HepG2 (cell line): Measurements from ENCODE around the gene NRAP. TPM values are rescaled to one million over a fixed set of nuclear protein-coding genes. Genes with fewer than 3 reads are reported as not detected.

Source experiments
- ATAC-seq: fragments of 200-7000 bp; cut with Tn5 transposase; 3 replicates; pipeline ENCODE4 v1.9.1; 2020; ENCODE audit warnings: mild to moderate bottlenecking, moderate library complexity
- BruUV-seq: library from RNA; stranded (reverse); fragments of 400-500 nt; replicated peaks from 2 replicates; lab custom pipeline; 2021; lab: Mats Ljungman, UMichigan
- CTCF ChIA-PET: fragments of 300-600 bp; formaldehyde crosslinking; extraction: SDS; loops from one replicate; lab custom pipeline; 2021; ENCODE audit warnings: low total read pairs, inconsistent platforms, low intra/inter-chr PET ratio; lab: Yijun Ruan, JAX
- POLR2A ChIA-PET: fragments of 350-600 bp; sonication (Branson Sonifier 250); formaldehyde crosslinking; loops from one replicate; lab custom pipeline; 2020; ENCODE audit warnings: antibody characterized with exemption, inconsistent platforms; lab: Yijun Ruan, JAX
- DNase-seq: peaks from one replicate; pipeline ENCODE4 v3.0.0-alpha.2; 2015; ENCODE audit warnings: low spot score
- FAIRE-seq: peaks from 3 replicates; lab custom pipeline; 2011; peaks lifted over from hg19 to GRCh38; lab: Jason Lieb, UNC
- H2AFZ ChIP-seq: one replicate; pipeline ENCODE4 v1.6.1; 2011; ENCODE audit warnings: low read length, inconsistent platforms
- H3K27ac ChIP-seq: fragments of 300-600 bp; 3 replicates; pipeline ENCODE4 v1.8.0; 2011; ENCODE audit warnings: mixed run types, mild to moderate bottlenecking, mixed read lengths, low read length, inconsistent platforms; ENCODE audit not compliant: insufficient read depth; ENCODE audit errors: extremely low read length
- H3K27me3 ChIP-seq, 2 experiments: fragments of 200-600 bp in 1 of 2; 2 replicates in 1 of 2; 3 replicates in 1 of 2; pipeline versions ENCODE4 v1.6.0 to v1.8.0; 2011; ENCODE audit warnings: low read length in 2 of 2, mild to moderate bottlenecking in 2 of 2, moderate library complexity in 2 of 2, inconsistent platforms in 1 of 2; ENCODE audit not compliant: insufficient read depth in 2 of 2, control insufficient read depth in 1 of 2
- H3K36me3 ChIP-seq, 2 experiments: fragments of 200-600 bp in 1 of 2; replicated peaks in 1 of 2; 2 replicates in 1 of 2; 3 replicates in 1 of 2; pipeline versions ENCODE4 v1.5.1 to v1.8.0; 2011; ENCODE audit warnings: low read length in 2 of 2, inconsistent platforms in 1 of 2; ENCODE audit not compliant: insufficient read depth in 2 of 2, control insufficient read depth in 1 of 2
- H3K4me1 ChIP-seq: 2 replicates; pipeline ENCODE4 v1.5.1; 2012; ENCODE audit warnings: low read length, inconsistent platforms; ENCODE audit not compliant: insufficient read depth
- H3K4me2 ChIP-seq: 2 replicates; pipeline ENCODE4 v1.6.0; 2011; ENCODE audit warnings: low read depth, low read length, inconsistent platforms
- H3K4me3 ChIP-seq, 3 experiments: fragments of 200-600 bp in 1 of 3; sonication (generic), shearing (Covaris generic) in 1 of 3; replicated peaks in 1 of 3; 2 replicates each; pipeline ENCODE4 v1.5.1; 2011 to 2016; ENCODE audit warnings: low read length in 3 of 3, inconsistent platforms in 2 of 3, low read depth in 2 of 3, mild to moderate bottlenecking in 2 of 3, control low read depth in 1 of 3, mixed read lengths in 1 of 3; ENCODE audit not compliant: insufficient read depth in 1 of 3
- H3K79me2 ChIP-seq: one replicate; pipeline ENCODE4 v1.6.1; 2011; ENCODE audit warnings: low read length, inconsistent platforms; ENCODE audit not compliant: insufficient read depth
- H3K9ac ChIP-seq: 2 replicates; pipeline ENCODE4 v1.6.0; 2011; ENCODE audit warnings: mild to moderate bottlenecking, low read depth, low read length, inconsistent platforms; ENCODE audit not compliant: insufficient read depth
- H3K9me3 ChIP-seq: 2 replicates; pipeline ENCODE4 v1.5.1; 2012; ENCODE audit warnings: mild to moderate bottlenecking, low read length
- H4K20me1 ChIP-seq: 2 replicates; pipeline ENCODE4 v1.6.0; 2011; ENCODE audit warnings: inconsistent platforms, mild to moderate bottlenecking, low read length, moderate library complexity; ENCODE audit not compliant: insufficient read depth
- FOSL2 ChIP-seq: sonication (generic); formaldehyde crosslinking; IDR thresholded peaks from 2 replicates; pipeline ENCODE4 v1.4.0; 2020; ENCODE audit warnings: missing genetic modification reagents
- FOXA3 ChIP-seq: IDR thresholded peaks from 2 replicates; pipeline ENCODE4 v1.6.1; 2016; ENCODE audit warnings: missing genetic modification reagents, missing compliant biosample characterization
- GATAD2A ChIP-seq: IDR thresholded peaks from 2 replicates; pipeline ENCODE4 v1.6.1; 2016
- ONECUT2 ChIP-seq: sonication (generic); formaldehyde crosslinking; IDR thresholded peaks from 2 replicates; pipeline ENCODE4 v1.4.0; 2020; ENCODE audit warnings: missing genetic modification reagents
- SALL1 ChIP-seq: sonication (generic); formaldehyde crosslinking; IDR thresholded peaks from 2 replicates; pipeline ENCODE4 v1.8.0; 2022; ENCODE audit warnings: mild to moderate bottlenecking, missing genetic modification reagents
- SMAD1 ChIP-seq: sonication (generic); formaldehyde crosslinking; IDR thresholded peaks from 2 replicates; pipeline ENCODE4 v1.4.0; 2020; ENCODE audit warnings: missing genetic modification reagents, low read depth, mild to moderate bottlenecking, borderline replicate concordance
- ZNF781 ChIP-seq: sonication (generic); formaldehyde crosslinking; IDR thresholded peaks from 2 replicates; pipeline ENCODE4 v1.5.1; 2020; ENCODE audit warnings: borderline replicate concordance, mild to moderate bottlenecking, missing genetic modification reagents; ENCODE audit errors: not compliant biosample characterization
- ZSCAN21 ChIP-seq: sonication (generic); formaldehyde crosslinking; IDR thresholded peaks from 2 replicates; pipeline ENCODE4 v1.8.0; 2022; ENCODE audit warnings: mild to moderate bottlenecking, missing genetic modification reagents, moderate library complexity, borderline replicate concordance
- ZSCAN29 ChIP-seq: sonication (generic); formaldehyde crosslinking; conservative IDR thresholded peaks from 2 replicates; pipeline ENCODE4 v1.4.0; 2020; ENCODE audit warnings: mild to moderate bottlenecking, missing genetic modification reagents
- WGBS: methylation state at CpG from one replicate; pipeline ENCODE4 v1.1.6; 2017; ENCODE audit warnings: low lambda C conversion rate; 5-methylcytosine and 5-hydroxymethylcytosine counted together
- in situ Hi-C: cut with HindIII; loops from 2 replicates; pipeline ENCODE4 v1.10.0; 2017; ENCODE audit warnings: low pct_unique_long_range_greater_than_20kb; ENCODE audit not compliant: extremely low pct_ligation_motif_present
- intact Hi-C: fragments of 100-400 bp; cut with micrococcal nuclease; formaldehyde crosslinking; loops from one replicate; pipeline ENCODE4 v1.10.0; 2022; ENCODE audit not compliant: unreplicated experiment
- polyA plus RNA-seq, 8 experiments: library from polyadenylated mRNA; depleted of rRNA in 3 of 8; stranded (reverse) in 7 of 8; unstranded in 1 of 8; fragments of >200 nt; fragmentation: Illumina TruSeq in 4 of 8; extraction: Trizol in 4 of 8; gene quantifications; 2 replicates each; pipeline versions ENCODE4 v1.2.1 to v1.2.3, GENCODE V29; 2011 to 2016; ENCODE audit warnings: low read depth in 4 of 8, missing spikeins in 1 of 8, mixed read lengths in 1 of 8; ENCODE audit not compliant: insufficient read depth in 1 of 8
- total RNA-seq, 5 experiments: library from RNA; depleted of rRNA; stranded (reverse); fragments of >200 nt; fragmentation: Illumina TruSeq; extraction: Trizol; gene quantifications; 2 replicates each; pipeline ENCODE4 v1.2.3, GENCODE V29; 2016; ENCODE audit warnings: low read depth in 1 of 5
- TF ChIP-seq, protein P1 (sequence below): IDR thresholded peaks from 2 replicates; pipeline ENCODE4 v1.4.0; 2020; ENCODE audit warnings: mild to moderate bottlenecking, missing genetic modification reagents
- TF ChIP-seq, protein P2 (sequence below): sonication (generic); IDR thresholded peaks from 2 replicates; pipeline ENCODE4 v1.6.1; 2016; ENCODE audit warnings: low read depth, borderline replicate concordance
- TF ChIP-seq, protein P3 (sequence below): sonication (generic); formaldehyde crosslinking; conservative IDR thresholded peaks from 2 replicates; pipeline ENCODE4 v1.4.0; 2020; ENCODE audit warnings: mild to moderate bottlenecking, missing genetic modification reagents, moderate library complexity

The NRAP gene
- total and polyA plus RNA-seq, 2 of the 13 experiments (the other 11 are each of a cell fraction or from before 2014, with no cell fraction given) = not detected

DNA sequence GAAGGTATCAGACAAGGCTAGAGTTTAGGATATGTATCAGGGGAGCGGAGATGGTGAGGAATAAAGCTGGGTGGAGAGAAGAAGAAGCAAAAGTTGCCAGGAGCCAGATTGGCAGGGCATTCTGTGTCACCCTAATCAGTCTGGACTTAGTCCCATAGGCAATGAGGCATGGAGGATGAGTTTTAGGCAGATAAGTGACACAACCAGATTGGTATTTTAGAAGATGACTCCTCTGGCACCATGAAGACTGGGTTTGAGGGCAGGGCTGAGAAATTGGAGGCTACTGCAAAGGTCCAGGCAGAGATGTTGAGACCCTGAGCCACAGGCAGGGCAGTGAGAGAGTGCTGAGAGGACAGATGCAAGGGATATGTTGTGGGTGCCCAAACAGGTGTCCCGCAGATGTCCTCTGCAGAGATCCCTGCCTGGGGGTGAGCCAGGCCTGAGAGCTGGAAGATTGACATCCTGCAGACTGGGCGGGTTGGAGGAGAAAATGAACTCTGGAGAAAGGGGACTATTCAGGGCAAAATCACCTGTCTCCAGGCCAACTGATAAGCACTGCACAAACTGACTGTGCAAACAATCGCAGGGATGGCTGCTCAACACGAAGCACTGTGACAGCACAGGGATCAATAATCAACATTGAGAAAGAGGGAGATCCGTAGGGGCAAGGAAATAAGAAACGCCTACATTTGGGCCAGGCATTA lies 122.8 kb downstream of the NRAP start (continued):
- TF ChIP-seq, protein P1, sequence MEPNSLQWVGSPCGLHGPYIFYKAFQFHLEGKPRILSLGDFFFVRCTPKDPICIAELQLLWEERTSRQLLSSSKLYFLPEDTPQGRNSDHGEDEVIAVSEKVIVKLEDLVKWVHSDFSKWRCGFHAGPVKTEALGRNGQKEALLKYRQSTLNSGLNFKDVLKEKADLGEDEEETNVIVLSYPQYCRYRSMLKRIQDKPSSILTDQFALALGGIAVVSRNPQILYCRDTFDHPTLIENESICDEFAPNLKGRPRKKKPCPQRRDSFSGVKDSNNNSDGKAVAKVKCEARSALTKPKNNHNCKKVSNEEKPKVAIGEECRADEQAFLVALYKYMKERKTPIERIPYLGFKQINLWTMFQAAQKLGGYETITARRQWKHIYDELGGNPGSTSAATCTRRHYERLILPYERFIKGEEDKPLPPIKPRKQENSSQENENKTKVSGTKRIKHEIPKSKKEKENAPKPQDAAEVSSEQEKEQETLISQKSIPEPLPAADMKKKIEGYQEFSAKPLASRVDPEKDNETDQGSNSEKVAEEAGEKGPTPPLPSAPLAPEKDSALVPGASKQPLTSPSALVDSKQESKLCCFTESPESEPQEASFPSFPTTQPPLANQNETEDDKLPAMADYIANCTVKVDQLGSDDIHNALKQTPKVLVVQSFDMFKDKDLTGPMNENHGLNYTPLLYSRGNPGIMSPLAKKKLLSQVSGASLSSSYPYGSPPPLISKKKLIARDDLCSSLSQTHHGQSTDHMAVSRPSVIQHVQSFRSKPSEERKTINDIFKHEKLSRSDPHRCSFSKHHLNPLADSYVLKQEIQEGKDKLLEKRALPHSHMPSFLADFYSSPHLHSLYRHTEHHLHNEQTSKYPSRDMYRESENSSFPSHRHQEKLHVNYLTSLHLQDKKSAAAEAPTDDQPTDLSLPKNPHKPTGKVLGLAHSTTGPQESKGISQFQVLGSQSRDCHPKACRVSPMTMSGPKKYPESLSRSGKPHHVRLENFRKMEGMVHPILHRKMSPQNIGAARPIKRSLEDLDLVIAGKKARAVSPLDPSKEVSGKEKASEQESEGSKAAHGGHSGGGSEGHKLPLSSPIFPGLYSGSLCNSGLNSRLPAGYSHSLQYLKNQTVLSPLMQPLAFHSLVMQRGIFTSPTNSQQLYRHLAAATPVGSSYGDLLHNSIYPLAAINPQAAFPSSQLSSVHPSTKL (CRISPR knock-in tag) = peak; percentile 73

DNA sequence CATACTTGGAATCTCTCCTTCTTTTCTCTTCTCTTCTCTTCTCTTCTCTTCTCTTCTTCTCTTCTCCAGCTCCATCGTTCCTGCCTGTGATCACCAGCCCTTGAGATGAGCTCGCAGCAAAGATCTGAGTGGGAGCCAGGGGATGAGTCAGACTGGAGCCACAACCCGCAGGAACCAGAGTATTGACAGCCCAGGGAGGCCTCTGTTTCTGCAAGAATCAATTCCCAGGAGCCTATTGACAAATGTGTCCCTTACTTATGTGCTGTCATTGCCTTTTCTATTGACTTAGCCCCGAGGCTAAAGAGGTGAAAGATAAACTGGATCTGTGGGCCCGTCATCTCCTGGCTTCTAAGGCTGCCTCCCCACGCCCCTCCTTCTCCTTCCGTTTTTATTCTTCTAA lies 124.1 kb downstream of the NRAP start:
- no peak overlapping the region for H2AFZ ChIP-seq
- in situ Hi-C loops = no loop called here
- no peaks in the 10 kb centered on the region for H3K9me3 ChIP-seq
- POLR2A ChIA-PET = no interaction called here
- intact Hi-C loops = no loop called here
- H3K27ac ChIP-seq = no peak overlapping the region
- BruUV-seq = no TSS peak
- peaks cover 0 to 1% of the 10 kb centered on the region in 2 experiments; a peak in 1 of 5 replicates for H3K27me3 ChIP-seq
- no peak for FAIRE-seq
- DNase-seq = no peak
- no peaks in the 10 kb centered on the region for H3K36me3 ChIP-seq
- 2% methylated on average over 7 of the region's 7 CpGs for WGBS
- no peak overlapping the region for H3K4me3 ChIP-seq
- peaks cover 61% of the 10 kb centered on the region for H3K4me1 ChIP-seq
- H3K4me2 ChIP-seq = peak overlapping the region; percentile 26; the same call in 1 of the 2 replicates
- CTCF ChIA-PET = no interaction called here
- H3K79me2 ChIP-seq = no peaks in the 10 kb centered on the region
- H3K9ac ChIP-seq = no peak overlapping the region
- peak; percentile 27; the same call in 2 of the 3 replicates for ATAC-seq
- no peaks in the 10 kb centered on the region for H4K20me1 ChIP-seq
- TF ChIP-seq FOXA3 (CRISPR knock-in tag) (0 out of 2 replicates have a peak, but pooled peaks have one; percentile 29), ONECUT2 (CRISPR knock-in tag) (peak; percentile 18; the same call in 1 of the 2 replicates), SMAD1 (CRISPR knock-in tag) (no peak), GATAD2A (CRISPR knock-in tag) (peak; percentile 28; the same call in 1 of the 2 replicates), ZSCAN29 (CRISPR knock-in tag) (no peak), SALL1 (CRISPR knock-in tag) (0 out of 2 replicates have a peak, but pooled peaks have one; percentile 28), ZSCAN21 (CRISPR knock-in tag) (no peak), FOSL2 (CRISPR knock-in tag) (peak; percentile 74), ZNF781 (CRISPR knock-in tag) (no peak)
- TF ChIP-seq, protein P2, sequence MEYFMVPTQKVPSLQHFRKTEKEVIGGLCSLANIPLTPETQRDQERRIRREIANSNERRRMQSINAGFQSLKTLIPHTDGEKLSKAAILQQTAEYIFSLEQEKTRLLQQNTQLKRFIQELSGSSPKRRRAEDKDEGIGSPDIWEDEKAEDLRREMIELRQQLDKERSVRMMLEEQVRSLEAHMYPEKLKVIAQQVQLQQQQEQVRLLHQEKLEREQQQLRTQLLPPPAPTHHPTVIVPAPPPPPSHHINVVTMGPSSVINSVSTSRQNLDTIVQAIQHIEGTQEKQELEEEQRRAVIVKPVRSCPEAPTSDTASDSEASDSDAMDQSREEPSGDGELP = no peak
- TF ChIP-seq, protein P3, sequence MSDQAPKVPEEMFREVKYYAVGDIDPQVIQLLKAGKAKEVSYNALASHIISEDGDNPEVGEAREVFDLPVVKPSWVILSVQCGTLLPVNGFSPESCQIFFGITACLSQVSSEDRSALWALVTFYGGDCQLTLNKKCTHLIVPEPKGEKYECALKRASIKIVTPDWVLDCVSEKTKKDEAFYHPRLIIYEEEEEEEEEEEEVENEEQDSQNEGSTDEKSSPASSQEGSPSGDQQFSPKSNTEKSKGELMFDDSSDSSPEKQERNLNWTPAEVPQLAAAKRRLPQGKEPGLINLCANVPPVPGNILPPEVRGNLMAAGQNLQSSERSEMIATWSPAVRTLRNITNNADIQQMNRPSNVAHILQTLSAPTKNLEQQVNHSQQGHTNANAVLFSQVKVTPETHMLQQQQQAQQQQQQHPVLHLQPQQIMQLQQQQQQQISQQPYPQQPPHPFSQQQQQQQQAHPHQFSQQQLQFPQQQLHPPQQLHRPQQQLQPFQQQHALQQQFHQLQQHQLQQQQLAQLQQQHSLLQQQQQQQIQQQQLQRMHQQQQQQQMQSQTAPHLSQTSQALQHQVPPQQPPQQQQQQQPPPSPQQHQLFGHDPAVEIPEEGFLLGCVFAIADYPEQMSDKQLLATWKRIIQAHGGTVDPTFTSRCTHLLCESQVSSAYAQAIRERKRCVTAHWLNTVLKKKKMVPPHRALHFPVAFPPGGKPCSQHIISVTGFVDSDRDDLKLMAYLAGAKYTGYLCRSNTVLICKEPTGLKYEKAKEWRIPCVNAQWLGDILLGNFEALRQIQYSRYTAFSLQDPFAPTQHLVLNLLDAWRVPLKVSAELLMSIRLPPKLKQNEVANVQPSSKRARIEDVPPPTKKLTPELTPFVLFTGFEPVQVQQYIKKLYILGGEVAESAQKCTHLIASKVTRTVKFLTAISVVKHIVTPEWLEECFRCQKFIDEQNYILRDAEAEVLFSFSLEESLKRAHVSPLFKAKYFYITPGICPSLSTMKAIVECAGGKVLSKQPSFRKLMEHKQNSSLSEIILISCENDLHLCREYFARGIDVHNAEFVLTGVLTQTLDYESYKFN (CRISPR knock-in tag) = peak; percentile 25; the same call in 1 of the 2 replicates
